GM18511 (cell line): ENCODE measurements around the gene ACOXL.

Experiments
- ATAC-seq: cut with Tn5 transposase; IDR thresholded peaks from one replicate; pipeline ENCODE4 v1.9.1; 2021; ENCODE audit warnings: mild to moderate bottlenecking, moderate library complexity; ENCODE audit not compliant: unreplicated experiment

Gene ACOXL

GRCh38 chr2:111148225-111148873, 416.0 kb downstream of the ACOXL start:
- no peak for ATAC-seq

- no peak for ATAC-seq
Observed at GRCh38 chr2:111148925-111149324, 416.6 kb downstream of the ACOXL start.

DNA sequence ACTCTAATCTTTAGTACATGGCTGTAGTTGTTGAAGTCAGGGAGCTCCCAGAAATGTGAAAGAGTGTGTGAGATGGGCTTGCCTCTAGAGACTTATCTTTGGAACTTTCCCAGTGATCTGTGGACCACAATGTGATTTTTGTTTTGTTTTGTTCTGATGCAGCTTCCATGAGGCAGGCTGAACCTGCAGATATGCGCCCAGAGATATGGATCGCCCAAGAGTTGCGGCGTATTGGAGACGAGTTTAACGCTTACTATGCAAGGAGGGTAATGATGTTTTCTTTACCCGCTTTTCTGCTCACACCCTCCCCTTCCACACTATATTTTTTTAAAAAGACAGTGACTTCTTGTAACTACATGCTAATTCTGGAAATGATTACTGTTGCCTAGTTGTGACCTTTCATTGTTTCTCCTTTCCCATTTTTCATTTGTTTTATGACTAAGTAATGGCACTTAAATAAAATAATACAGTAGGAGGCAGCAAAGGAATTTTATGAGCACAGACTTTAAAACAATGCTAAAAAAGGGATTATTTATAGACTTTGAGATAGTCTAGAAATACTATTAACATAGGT, 417.6 kb downstream of the ACOXL start:
- no peak for ATAC-seq

GRCh38 chr2:111154758-111155157, 422.4 kb downstream of the ACOXL start:
- ATAC-seq, result no peak

GRCh38 chr2:111155610-111156009, 423.2 kb downstream of the ACOXL start:
- no peak for ATAC-seq

- ATAC-seq, result no peak
Observed at GRCh38 chr2:111156529-111156928, 424.2 kb downstream of the ACOXL start.

DNA sequence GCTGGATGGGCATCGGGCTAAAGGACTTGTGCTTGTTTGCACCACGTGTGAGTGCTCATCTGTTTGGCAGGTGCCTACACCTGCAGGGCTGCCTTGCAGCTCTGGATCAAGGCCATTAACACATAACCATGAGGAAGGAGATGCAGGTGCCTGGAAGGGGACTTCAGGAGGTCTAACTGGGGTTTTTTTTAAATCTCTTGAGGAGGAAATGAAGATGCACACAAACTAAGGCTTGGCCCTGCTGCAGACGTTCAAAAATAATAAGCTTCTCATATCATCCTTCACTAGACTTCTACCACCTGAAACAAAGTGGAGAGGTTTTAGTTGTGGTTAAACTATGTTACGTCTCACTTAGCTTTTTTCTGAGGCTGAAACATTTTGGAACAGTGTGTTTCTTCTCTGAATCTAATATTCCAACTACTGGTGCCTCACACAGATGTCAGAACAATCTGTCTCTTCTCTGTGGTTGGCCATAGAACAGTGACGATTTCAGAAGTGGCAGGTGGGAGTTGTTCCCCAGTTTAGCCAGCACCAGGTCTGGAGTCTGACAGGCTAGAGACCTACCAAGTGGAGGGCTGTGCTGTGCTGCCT, 424.8 kb downstream of the ACOXL start:
- ATAC-seq, result peak; percentile 67

- peak; percentile 52 for ATAC-seq
Observed at GRCh38 chr2:111157798-111158197, 425.4 kb downstream of the ACOXL start.

GRCh38 chr2:111159641-111160040, 427.3 kb downstream of the ACOXL start:
- no peak for ATAC-seq

- ATAC-seq, result no peak
Observed at GRCh38 chr2:111160758-111161157, 428.4 kb downstream of the ACOXL start.

DNA sequence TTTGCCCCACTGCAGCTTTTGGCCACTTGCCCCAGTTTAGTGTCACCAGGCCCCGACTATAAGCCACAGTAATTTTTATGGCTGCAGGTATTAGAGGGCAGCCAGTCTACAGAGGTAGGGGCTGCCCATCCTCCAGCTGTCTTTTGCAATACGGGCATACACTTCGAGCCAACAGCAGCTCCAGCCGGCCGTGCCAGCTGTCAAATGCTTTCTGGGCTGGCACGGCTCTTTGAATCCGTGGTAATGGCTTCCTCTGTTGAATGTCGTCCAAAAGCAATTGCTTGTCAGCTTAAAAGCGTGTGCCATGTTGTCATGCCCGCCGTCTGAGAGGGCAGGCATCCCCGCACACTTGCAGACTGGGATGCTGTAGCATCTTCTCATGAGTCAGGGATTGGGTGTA, 429.6 kb downstream of the ACOXL start:
- no peak for ATAC-seq

DNA sequence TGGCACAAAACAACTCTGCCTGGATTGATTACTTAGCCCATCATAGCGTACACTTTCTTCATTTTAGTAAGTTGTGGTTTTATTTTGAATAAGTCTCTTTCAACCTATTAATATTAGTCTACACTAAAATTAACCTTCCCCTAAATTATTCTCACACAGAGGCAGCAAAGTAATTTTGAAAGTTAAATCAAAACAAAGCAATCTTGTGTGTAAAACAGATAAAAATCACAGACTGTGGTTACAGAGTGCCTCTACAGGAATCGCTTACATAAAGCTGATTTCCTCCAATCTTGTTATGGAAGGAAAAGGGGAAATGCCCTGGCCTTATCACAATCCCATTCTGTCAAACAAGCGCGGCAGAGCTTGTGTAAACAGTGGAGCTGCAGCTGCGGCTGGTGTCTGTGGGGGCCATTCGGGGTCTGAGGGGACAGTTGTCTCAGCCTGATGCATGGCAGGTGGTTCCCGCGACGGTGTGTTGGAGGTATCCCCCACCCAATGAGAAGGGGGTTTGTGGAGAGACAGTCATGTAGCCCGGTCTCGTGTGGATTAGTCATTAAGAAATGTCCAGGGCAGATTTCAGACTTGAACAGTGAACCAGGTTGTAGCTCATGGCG, 430.5 kb downstream of the ACOXL start:
- ATAC-seq, result no peak

DNA sequence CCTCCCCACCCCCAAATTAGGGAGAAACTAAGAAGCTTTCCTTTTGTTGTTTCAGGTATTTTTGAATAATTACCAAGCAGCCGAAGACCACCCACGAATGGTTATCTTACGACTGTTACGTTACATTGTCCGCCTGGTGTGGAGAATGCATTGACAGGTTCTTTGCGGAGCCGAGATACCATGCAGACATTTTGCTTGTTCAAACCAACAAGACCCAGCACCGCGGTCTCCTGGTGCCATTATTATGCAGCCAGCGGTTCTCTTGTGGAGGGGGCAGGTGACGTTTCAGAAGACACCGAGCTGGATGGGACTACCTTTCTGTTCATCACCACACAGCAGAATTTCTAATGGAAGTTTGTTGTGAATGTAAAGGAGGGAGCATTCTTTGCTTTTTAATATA, 431.7 kb downstream of the ACOXL start:
- no peak for ATAC-seq

DNA sequence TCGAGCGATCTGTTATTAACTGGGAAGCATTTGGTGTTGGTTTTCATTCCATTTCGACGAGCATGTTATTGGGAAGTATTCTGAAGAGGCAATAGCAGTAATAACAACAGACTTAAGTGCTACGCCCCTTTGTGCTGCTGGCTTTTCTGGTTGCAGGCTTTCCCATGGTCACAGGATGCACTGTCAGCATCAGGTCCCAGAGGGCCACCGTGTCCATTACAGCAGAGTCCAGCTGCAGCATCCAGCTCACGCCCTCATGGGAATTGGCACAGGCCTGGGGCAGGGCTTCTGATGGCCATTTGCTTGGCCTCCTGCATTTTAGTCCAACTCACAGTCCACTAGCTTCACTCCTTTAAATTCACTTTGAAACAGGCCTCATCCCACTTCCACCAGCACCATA, 432.7 kb downstream of the ACOXL start:
- ATAC-seq, result no peak

- ATAC-seq, result no peak
Observed at GRCh38 chr2:111166115-111166514, 433.7 kb downstream of the ACOXL start.

- no peak for ATAC-seq
Observed at GRCh38 chr2:111167076-111167862, 434.9 kb downstream of the ACOXL start.

DNA sequence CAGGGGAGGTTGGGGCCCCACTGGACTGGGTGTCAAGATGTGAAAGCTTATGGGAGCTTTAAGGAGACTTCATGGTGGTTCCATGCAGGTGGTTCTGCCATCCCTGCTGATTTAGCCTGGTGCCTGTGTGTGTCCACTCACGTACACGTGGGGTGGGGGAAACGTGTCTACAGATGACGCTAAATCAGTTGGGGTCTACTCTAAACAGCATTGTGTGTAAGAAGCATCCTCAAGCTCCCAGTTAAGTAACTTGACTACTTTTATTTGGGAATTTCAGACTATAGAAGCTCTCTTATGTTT, 435.4 kb downstream of the ACOXL start:
- no peak for ATAC-seq
